Measurements from ENCODE around the gene KCMF1.

KCMF1 gene

DNA sequence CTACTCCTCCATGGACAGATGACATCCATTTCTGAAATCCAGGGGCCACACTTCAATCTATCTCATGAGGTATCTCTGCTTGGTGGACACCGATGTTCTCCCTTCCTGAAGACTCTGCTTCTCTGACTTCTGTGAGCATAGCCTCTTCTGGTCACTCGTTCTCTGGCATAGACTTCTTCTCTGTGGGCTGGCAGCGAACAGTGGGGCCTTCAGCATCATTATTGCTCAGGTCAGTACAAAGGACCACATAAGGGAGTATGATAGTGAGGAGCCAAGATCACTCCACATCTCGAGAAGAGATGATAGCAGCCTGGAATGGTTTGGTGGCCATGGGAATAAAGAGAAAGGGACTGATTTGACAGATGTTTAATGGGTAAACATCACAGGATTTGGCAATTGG is 8.0 kb upstream of the KCMF1 start:
- TF ChIP-seq, protein P1, sequence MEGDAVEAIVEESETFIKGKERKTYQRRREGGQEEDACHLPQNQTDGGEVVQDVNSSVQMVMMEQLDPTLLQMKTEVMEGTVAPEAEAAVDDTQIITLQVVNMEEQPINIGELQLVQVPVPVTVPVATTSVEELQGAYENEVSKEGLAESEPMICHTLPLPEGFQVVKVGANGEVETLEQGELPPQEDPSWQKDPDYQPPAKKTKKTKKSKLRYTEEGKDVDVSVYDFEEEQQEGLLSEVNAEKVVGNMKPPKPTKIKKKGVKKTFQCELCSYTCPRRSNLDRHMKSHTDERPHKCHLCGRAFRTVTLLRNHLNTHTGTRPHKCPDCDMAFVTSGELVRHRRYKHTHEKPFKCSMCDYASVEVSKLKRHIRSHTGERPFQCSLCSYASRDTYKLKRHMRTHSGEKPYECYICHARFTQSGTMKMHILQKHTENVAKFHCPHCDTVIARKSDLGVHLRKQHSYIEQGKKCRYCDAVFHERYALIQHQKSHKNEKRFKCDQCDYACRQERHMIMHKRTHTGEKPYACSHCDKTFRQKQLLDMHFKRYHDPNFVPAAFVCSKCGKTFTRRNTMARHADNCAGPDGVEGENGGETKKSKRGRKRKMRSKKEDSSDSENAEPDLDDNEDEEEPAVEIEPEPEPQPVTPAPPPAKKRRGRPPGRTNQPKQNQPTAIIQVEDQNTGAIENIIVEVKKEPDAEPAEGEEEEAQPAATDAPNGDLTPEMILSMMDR (IDR thresholded peaks at IDR 0.05; ENCODE audit: extremely low read depth, insufficient read depth, missing control alignments), result no peak
- no peak for DNase-seq (ENCODE audit: low spot score)
- in situ Hi-C loops (cut with MboI; ENCODE audit: low pct_unique_long_range_greater_than_20kb, low sequenced_read_pairs, unreplicated experiment), result no loop called here

DNA sequence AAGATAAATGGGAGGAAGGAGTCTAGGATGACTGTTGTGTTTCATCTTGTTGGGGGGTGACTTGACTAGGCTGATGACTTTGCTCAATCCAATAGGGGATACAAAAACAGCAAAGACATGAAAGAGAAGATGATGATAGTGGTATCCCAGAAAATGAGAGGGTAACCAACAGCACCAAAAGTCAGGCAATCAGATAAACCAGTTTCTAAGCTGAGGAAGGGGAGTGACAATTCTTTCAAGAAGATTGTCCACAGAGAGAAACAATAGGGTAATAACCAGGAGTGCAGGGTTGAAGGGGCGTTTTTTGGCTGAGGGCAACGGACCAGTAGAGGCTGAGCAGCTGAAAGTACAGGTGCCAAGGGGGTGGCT is 7.7 kb upstream of the KCMF1 start:
- DNase-seq (ENCODE audit: low spot score), result no peak
- in situ Hi-C loops (cut with MboI; ENCODE audit: low pct_unique_long_range_greater_than_20kb, low sequenced_read_pairs, unreplicated experiment), result no loop called here
- TF ChIP-seq, protein P1 (IDR thresholded peaks at IDR 0.05; ENCODE audit: extremely low read depth, insufficient read depth, missing control alignments), result no peak

DNA sequence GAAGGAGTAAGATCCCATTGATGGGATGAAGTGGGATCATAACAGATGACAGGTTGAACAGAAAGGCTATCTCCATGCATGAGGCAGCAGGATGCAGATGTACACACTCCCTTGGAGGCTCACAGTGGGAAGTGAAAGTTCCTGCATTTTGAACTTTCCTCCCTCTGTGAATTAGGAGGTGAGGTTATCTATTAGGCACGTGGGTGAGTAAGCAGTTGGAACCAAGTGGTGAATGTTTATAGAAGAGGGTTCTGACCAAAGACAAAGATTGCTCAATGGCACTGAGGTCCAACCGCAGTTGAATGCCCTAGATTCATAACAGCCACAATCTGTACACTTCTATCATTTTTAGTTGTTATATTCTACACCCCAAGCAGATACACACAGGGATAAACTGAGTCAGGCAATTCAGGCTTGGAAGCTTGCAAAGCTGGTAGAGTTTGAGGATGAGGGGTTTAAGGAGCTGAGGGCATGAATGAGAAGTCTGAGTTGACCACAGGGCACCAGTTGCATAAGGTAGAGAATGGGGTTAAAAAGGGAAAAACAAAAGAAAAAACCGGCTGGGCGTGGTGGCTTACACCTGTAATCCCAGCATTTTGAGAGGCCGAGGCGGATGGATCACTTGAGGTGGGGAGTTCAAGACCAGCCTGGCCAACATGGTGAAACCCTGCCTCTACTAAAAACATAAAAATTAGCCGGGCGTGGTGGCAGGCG is 7.1 kb upstream of the KCMF1 start:
- TF ChIP-seq, protein P1 (IDR thresholded peaks at IDR 0.05; ENCODE audit: extremely low read depth, insufficient read depth, missing control alignments), result no peak
- in situ Hi-C loops (cut with MboI; ENCODE audit: low pct_unique_long_range_greater_than_20kb, low sequenced_read_pairs, unreplicated experiment), result no loop called here
- no peak for DNase-seq (ENCODE audit: low spot score)

DNA sequence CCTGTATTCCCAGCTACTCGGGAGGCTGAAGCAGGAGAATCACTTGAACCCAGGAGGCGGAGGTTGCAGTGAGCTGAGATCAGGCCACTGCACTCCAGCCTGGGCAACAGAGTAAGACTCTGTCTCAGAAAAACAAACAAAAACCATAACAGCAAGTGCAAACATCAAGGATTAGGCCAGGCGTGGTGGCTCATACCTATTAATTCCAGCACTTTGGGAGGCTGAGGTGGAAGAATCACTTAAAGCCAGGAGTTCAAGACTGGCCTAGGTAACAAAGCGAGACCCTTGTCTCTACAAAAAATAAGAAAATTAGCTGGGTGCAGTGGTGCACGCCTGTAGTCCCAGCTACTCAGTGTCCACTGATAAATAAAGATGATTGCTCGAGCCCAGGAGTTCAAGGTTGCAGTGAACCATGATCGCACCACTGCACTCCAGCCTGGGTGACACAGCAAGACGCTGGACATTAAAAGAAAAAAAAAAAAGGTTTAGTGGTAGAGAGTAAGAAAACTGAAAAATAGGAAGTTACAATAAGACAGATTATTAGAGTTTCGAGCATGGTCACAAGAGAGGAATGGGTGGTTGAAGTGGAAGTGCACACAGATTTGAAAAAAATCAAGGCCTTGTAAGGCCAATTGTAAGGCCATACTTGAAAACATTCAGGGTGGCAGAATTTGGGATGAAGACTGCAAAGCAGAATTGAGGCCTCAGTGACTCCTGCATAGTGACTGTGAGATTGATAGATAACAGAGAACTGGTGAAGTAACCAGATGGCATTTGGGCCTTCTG is 6.4 kb upstream of the KCMF1 start:
- DNase-seq (ENCODE audit: low spot score), result no peak
- in situ Hi-C loops (cut with MboI; ENCODE audit: low pct_unique_long_range_greater_than_20kb, low sequenced_read_pairs, unreplicated experiment), result no loop called here

DNA sequence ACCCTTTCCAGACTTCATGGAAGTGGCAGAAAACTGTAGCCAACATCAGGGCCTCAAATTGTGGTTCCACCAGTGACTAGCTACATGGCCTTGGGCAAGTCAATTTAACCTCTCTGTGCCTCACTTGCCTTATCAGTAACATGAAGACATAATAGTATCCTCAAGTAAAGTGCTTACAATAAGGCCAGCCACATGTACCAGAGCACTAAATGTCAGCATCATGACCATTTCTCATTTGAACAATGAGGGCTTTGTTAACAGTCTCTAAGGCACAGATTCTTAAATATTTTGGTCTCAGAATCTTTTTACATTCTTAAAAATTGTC is 5.8 kb upstream of the KCMF1 start:
- DNase-seq (ENCODE audit: low spot score), result no peak
- in situ Hi-C loops (cut with MboI; ENCODE audit: low pct_unique_long_range_greater_than_20kb, low sequenced_read_pairs, unreplicated experiment), result no loop called here
- TF ChIP-seq, protein P1 (IDR thresholded peaks at IDR 0.05; ENCODE audit: extremely low read depth, insufficient read depth, missing control alignments), result no peak

More for the DNA sequence above, 6.4 kb upstream of the KCMF1 start:
- TF ChIP-seq, protein P1 (IDR thresholded peaks at IDR 0.05; ENCODE audit: extremely low read depth, insufficient read depth, missing control alignments), result no peak

DNA sequence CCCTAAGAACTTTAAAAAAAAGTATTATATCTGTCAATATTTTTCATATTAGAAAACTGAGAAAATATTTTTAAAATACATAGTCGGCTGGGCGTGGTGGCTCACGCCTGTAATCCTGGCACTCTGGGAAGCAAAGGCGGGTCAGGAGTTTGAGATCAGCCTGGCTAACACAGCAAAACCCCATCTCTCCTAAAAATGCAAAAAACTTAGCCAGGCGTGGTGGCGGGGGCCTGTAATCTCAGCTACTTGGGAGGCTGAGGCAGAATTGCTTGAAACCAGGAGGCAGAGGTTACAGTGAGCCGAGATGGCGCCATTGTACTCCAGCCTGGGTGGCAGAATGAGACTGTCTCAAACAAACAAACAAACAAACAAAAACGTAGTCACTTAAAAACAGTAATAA is 5.1 kb upstream of the KCMF1 start:
- DNase-seq (ENCODE audit: low spot score), result no peak
- in situ Hi-C loops (cut with MboI; ENCODE audit: low pct_unique_long_range_greater_than_20kb, low sequenced_read_pairs, unreplicated experiment), result no loop called here
- TF ChIP-seq, protein P1 (IDR thresholded peaks at IDR 0.05; ENCODE audit: extremely low read depth, insufficient read depth, missing control alignments), result no peak

All from GM13977 (cell line).